Heart left ventricle (tissue), 13 donors: ENCODE results near the gene MSH3.

Source experiments
- CTCF ChIP-seq, 12 donors: fragments of 200-600 bp; sonication (generic) in 4 of 12; IDR thresholded peaks; one replicate each; pipeline versions ENCODE4 v1.5.0 to v1.8.0; 2018 to 2022; ENCODE audit warnings: antibody characterized with exemption in 12 of 12, mild to moderate bottlenecking in 5 of 12
- POLR2A ChIP-seq, 2 donors: fragments of 450-650 bp; IDR thresholded peaks; one replicate each; pipeline ENCODE4 v1.6.1; 2017; ENCODE audit warnings: antibody characterized with exemption in 2 of 2, mild to moderate bottlenecking in 2 of 2, moderate library complexity in 2 of 2
- donor health status: ischemic (EF 13 %, LVEDD 7.1; RV severe dilation, severe dysfunction).
- donor health status: DM: no; HTN: yes; CAD: no.
- donor health status: DM: no; HTN: no; CAD: no.
- donor health status: ischemic (EF 25% LVEDD 6.9; RV normal size, moderate dysfunction).
- donor health status: ischemic (EF 25% LVEDD 5.7; RV mildly dilated, moderate dysfunction).
- donor health status: ischemic (EF 35%, LVEDD 5.7; RV mildly dilated, moderate dysfunction).
- donor health status: nonischemic (EF 11% LVEDD 7.7; RV severe dilation, severe dysfunction).
- donor health status: DM: yes; HTN: yes; CAD: no.
- donor health status: PGD.
- donor health status: ischemic (EF 29% LVEDD 5.4; RV normal size, mild dysfunction).
- donor health status: nonischemic (EF 23%, LVEDD 6.1; RV moderate dilation, normal function).

DNA sequence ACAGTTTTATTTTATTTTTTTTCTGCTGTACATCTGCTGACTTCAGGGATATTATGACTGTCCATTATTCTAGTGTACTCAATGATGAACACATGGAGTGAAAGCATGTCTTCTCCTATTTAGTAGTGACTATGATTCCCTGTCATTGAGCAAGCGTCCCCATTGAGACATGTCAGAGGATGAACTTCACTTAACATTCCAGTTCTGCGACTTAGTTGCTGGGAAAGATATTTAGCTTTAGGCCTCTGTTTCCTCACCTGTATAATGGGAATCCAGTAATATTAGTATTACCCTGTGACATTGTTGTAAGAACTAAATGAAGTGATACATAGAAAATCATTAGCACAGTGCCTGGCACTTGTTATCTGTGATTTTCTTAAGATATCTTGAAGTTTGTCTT is 145.1 kb downstream of the MSH3 start:
- TF ChIP-seq CTCF (IDR thresholded peaks at IDR 0.05) (no peak), POLR2A (IDR thresholded peaks at IDR 0.05) (no peak)
